K562 (cell line): ENCODE data around the gene TCAP. TPM values are rescaled to one million over a fixed set of nuclear protein-coding genes. Genes with fewer than 3 reads are reported as not detected.

Experiments used
- BCOR ChIP-seq: fragments of 450-650 bp; IDR thresholded peaks from 2 replicates; pipeline ENCODE4 v1.6.1; 2016
- CTBP1 ChIP-seq: fragments of 450-650 bp; IDR thresholded peaks from 2 replicates; pipeline ENCODE4 v1.6.1; 2016; ENCODE audit warnings: borderline replicate concordance
- FOSL1 ChIP-seq: fragments of 200-800 bp; sonication (Bioruptor generic); conservative IDR thresholded peaks from 2 replicates; pipeline ENCODE4 v1.6.1; 2016; ENCODE audit warnings: missing genetic modification characterization, missing compliant biosample characterization
- FOXJ2 ChIP-seq: fragments of 200-800 bp; sonication (Bioruptor generic); IDR thresholded peaks from 2 replicates; pipeline ENCODE4 v1.6.1; 2016; ENCODE audit warnings: missing genetic modification characterization, missing compliant biosample characterization
- HNRNPLL ChIP-seq: fragments of 200-400 bp; formaldehyde crosslinking; IDR thresholded peaks from 2 replicates; pipeline ENCODE4 v1.6.1; 2017; ENCODE audit warnings: low read length, low read depth, mild to moderate bottlenecking; ENCODE audit not compliant: poor library complexity, severe bottlenecking
- KDM4B ChIP-seq, 2 experiments: fragments of 450-650 bp in 1 of 2; sonication (generic) in 1 of 2; IDR thresholded peaks; 2 replicates each; pipeline ENCODE4 v1.6.1; 2016 to 2017; ENCODE audit warnings: borderline replicate concordance in 2 of 2, antibody characterized with exemption in 1 of 2, low read depth in 1 of 2, mild to moderate bottlenecking in 1 of 2
- KLF6 ChIP-seq: fragments of 250-450 bp; sonication (Bioruptor Pico); IDR thresholded peaks from 2 replicates; pipeline ENCODE4 v1.4.0; 2020; ENCODE audit warnings: mild to moderate bottlenecking, moderate library complexity, borderline replicate concordance
- PHB ChIP-seq: fragments of 250-450 bp; sonication (Bioruptor Pico); IDR thresholded peaks from 2 replicates; pipeline ENCODE4 v1.5.0; 2021
- PHF20 ChIP-seq: fragments of 450-650 bp; IDR thresholded peaks from 2 replicates; pipeline ENCODE4 v1.6.1; 2018; ENCODE audit not compliant: partially characterized antibody
- POLR2AphosphoS5 ChIP-seq: IDR thresholded peaks from 2 replicates; pipeline ENCODE4 v1.6.1; 2011; ENCODE audit warnings: mild to moderate bottlenecking, low read depth, low read length, moderate library complexity; ENCODE audit not compliant: control insufficient read depth, insufficient read depth
- SMAD4 ChIP-seq: fragments of 250-450 bp; sonication (Bioruptor Pico); conservative IDR thresholded peaks from 2 replicates; pipeline ENCODE4 v1.8.0; 2021; ENCODE audit warnings: inconsistent platforms, mild to moderate bottlenecking, moderate library complexity
- ZNF134 ChIP-seq: fragments of 250-450 bp; sonication (Bioruptor Pico); conservative IDR thresholded peaks from 2 replicates; pipeline ENCODE4 v1.4.0; 2020
- ZNF830 ChIP-seq: fragments of 250-450 bp; sonication (Bioruptor Pico); IDR thresholded peaks from 2 replicates; pipeline ENCODE4 v1.5.0; 2021; ENCODE audit warnings: mild to moderate bottlenecking
- polyA plus RNA-seq, 8 experiments: library from polyadenylated mRNA; depleted of rRNA in 4 of 8; stranded (reverse) in 5 of 8; unstranded in 3 of 8; fragments of >200 nt; fragmentation: Nextera tagmentation in 2 of 8; fragmentation: Illumina TruSeq in 1 of 8; extraction: Ambion mirVana in 2 of 8; extraction: Trizol in 1 of 8; gene quantifications; 2 replicates each; pipeline versions ENCODE4 v1.2.1 to v1.2.3, GENCODE V29; 2011 to 2014; ENCODE audit warnings: inconsistent platforms in 1 of 8, missing spikeins in 1 of 8
- total RNA-seq, 7 experiments: library from RNA; depleted of rRNA in 6 of 7; stranded (reverse); fragments of >200 nt in 6 of 7; fragmentation: Illumina TruSeq in 2 of 7; extraction: Trizol in 2 of 7; gene quantifications; 2 replicates each; pipeline versions ENCODE4 v1.2.1 to v1.2.3, GENCODE V29; 2011 to 2021; ENCODE audit warnings: low replicate concordance in 1 of 7
- TF ChIP-seq, protein P1 (sequence below): fragments of 450-650 bp; IDR thresholded peaks from 2 replicates; pipeline ENCODE4 v1.7.0; 2016; ENCODE audit warnings: borderline replicate concordance
- TF ChIP-seq, protein P2 (sequence below): fragments of 450-650 bp; IDR thresholded peaks from 2 replicates; pipeline ENCODE4 v1.6.1; 2016; ENCODE audit warnings: mild to moderate bottlenecking
- TF ChIP-seq, protein P3 (sequence below): fragments of 250-450 bp; sonication (Bioruptor Pico); IDR thresholded peaks from 2 replicates; pipeline ENCODE4 v1.8.0; 2022; ENCODE audit warnings: moderate library complexity, mild to moderate bottlenecking, inconsistent platforms
- TF ChIP-seq, protein P4 (sequence below): sonication (generic); formaldehyde crosslinking; IDR thresholded peaks from 2 replicates; pipeline ENCODE4 v1.8.1; 2023; ENCODE audit warnings: mild to moderate bottlenecking, missing genetic modification reagents
- TF ChIP-seq, protein P5 (sequence below): fragments of 450-650 bp; conservative IDR thresholded peaks from 2 replicates; pipeline ENCODE4 v1.6.1; 2016; ENCODE audit warnings: missing genetic modification characterization, low read depth, mild to moderate bottlenecking, control low read depth, missing compliant biosample characterization

Gene TCAP
- total and polyA plus RNA-seq, 9 of the 15 experiments (the other 6 are each of a cell fraction or from before 2014, with no cell fraction given), result 0.33 to 1.4 (median 0.82) TPM; not detected in 2

DNA sequence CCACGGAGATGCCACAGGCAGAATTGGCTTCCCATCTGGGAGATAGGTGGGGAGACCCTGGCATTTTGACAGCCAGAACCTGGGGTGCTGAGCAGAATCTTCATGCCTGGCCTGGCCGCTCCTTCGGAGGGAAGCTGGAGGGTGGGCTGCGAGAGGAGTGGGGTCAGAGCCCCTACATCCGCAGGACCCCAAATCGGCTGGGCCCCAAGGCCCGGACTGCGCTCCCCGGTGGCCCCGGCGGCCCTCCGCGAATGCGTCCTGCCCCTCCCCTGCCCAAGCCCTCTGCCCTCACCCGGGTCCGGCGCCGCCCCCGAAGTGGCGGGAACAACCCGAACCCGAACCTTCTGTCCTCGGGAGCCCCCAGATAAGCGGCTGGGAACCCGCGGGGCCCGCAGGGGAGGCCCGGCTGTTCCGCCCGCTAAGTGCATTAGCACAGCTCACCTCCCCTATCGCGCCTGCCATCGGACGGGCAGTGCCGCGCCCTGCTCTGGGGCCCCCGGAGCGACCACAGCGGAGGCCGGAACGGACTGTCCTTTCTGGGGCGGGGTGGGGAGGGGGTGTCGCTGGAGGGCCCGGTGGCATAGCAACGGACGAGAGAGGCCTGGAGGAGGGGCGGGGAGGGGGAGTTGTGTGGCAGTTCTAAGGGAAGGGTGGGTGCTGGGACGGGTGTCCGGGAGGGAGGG lies 2.3 kb downstream of the TCAP start (continued):
- TF ChIP-seq ZNF134 (CRISPR knock-in tag) (no peak), BCOR (peak; percentile 35; the same call in 1 of the 2 replicates), KLF6 (CRISPR knock-in tag) (peak; percentile 89; the same call in 1 of the 2 replicates), HNRNPLL (peak; percentile 18), PHB (CRISPR knock-in tag) (no peak), PHF20 (no peak), SMAD4 (CRISPR knock-in tag) (peak; percentile 88), POLR2AphosphoS5 (peak; percentile 30; the same call in 1 of the 2 replicates), CTBP1 (peak; percentile 54; the same call in 1 of the 2 replicates), KDM4B (IDR thresholded peaks at IDR 0.05; ENCODE audit: borderline replicate concordance in 2 of 2, low read depth in 1 of 2) (peak in 1 of 2 experiments; percentile 54; a peak in 1 of 4 replicates), FOSL1 (peak; percentile 68), FOXJ2 (tag) (no peak), ZNF830 (peak; percentile 62; the same call in 1 of the 2 replicates)
- TF ChIP-seq, protein P1, sequence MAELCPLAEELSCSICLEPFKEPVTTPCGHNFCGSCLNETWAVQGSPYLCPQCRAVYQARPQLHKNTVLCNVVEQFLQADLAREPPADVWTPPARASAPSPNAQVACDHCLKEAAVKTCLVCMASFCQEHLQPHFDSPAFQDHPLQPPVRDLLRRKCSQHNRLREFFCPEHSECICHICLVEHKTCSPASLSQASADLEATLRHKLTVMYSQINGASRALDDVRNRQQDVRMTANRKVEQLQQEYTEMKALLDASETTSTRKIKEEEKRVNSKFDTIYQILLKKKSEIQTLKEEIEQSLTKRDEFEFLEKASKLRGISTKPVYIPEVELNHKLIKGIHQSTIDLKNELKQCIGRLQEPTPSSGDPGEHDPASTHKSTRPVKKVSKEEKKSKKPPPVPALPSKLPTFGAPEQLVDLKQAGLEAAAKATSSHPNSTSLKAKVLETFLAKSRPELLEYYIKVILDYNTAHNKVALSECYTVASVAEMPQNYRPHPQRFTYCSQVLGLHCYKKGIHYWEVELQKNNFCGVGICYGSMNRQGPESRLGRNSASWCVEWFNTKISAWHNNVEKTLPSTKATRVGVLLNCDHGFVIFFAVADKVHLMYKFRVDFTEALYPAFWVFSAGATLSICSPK, result 0 out of 2 replicates have a peak, but pooled peaks have one; percentile 25
- TF ChIP-seq, protein P2, sequence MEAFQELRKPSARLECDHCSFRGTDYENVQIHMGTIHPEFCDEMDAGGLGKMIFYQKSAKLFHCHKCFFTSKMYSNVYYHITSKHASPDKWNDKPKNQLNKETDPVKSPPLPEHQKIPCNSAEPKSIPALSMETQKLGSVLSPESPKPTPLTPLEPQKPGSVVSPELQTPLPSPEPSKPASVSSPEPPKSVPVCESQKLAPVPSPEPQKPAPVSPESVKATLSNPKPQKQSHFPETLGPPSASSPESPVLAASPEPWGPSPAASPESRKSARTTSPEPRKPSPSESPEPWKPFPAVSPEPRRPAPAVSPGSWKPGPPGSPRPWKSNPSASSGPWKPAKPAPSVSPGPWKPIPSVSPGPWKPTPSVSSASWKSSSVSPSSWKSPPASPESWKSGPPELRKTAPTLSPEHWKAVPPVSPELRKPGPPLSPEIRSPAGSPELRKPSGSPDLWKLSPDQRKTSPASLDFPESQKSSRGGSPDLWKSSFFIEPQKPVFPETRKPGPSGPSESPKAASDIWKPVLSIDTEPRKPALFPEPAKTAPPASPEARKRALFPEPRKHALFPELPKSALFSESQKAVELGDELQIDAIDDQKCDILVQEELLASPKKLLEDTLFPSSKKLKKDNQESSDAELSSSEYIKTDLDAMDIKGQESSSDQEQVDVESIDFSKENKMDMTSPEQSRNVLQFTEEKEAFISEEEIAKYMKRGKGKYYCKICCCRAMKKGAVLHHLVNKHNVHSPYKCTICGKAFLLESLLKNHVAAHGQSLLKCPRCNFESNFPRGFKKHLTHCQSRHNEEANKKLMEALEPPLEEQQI, result no peak
- TF ChIP-seq, protein P3, sequence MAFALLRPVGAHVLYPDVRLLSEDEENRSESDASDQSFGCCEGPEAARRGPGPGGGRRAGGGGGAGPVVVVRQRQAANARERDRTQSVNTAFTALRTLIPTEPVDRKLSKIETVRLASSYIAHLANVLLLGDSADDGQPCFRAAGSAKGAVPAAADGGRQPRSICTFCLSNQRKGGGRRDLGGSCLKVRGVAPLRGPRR (CRISPR knock-in tag), result no peak
- TF ChIP-seq, protein P4, sequence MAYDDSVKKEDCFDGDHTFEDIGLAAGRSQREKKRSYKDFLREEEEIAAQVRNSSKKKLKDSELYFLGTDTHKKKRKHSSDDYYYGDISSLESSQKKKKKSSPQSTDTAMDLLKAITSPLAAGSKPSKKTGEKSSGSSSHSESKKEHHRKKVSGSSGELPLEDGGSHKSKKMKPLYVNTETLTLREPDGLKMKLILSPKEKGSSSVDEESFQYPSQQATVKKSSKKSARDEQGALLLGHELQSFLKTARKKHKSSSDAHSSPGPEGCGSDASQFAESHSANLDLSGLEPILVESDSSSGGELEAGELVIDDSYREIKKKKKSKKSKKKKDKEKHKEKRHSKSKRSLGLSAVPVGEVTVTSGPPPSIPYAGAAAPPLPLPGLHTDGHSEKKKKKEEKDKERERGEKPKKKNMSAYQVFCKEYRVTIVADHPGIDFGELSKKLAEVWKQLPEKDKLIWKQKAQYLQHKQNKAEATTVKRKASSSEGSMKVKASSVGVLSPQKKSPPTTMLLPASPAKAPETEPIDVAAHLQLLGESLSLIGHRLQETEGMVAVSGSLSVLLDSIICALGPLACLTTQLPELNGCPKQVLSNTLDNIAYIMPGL (CRISPR knock-in tag), result 0 out of 2 replicates have a peak, but pooled peaks have one; percentile 43
- TF ChIP-seq, protein P5, sequence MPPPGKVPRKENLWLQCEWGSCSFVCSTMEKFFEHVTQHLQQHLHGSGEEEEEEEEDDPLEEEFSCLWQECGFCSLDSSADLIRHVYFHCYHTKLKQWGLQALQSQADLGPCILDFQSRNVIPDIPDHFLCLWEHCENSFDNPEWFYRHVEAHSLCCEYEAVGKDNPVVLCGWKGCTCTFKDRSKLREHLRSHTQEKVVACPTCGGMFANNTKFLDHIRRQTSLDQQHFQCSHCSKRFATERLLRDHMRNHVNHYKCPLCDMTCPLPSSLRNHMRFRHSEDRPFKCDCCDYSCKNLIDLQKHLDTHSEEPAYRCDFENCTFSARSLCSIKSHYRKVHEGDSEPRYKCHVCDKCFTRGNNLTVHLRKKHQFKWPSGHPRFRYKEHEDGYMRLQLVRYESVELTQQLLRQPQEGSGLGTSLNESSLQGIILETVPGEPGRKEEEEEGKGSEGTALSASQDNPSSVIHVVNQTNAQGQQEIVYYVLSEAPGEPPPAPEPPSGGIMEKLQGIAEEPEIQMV (tag), result peak; percentile 93
